HCT116 (cell line): ENCODE measurements around the gene ARSG.

Experiments used
- ATF3 ChIP-seq: IDR thresholded peaks from 2 replicates; pipeline ENCODE4 v1.6.1; 2012
- CTCF ChIP-seq, 3 experiments: fragments of 200-600 bp in 1 of 3; sonication (generic) in 1 of 3; IDR thresholded peaks in 2 of 3; conservative IDR thresholded peaks in 1 of 3; 2 replicates each; pipeline ENCODE4 v1.5.1; 2012 to 2017; ENCODE audit warnings: low read depth in 2 of 3, low read length in 2 of 3, antibody characterized with exemption in 1 of 3, borderline replicate concordance in 1 of 3, control low read depth in 1 of 3, mild to moderate bottlenecking in 1 of 3, mixed read lengths in 1 of 3, mixed run types in 1 of 3, moderate library complexity in 1 of 3; ENCODE audit not compliant: insufficient read depth in 1 of 3
- ELF1 ChIP-seq: IDR thresholded peaks from 2 replicates; pipeline ENCODE4 v1.6.1; 2012; ENCODE audit warnings: low read depth, borderline replicate concordance
- EZH2 ChIP-seq: fragments of 200-600 bp; sonication (generic); IDR thresholded peaks from 2 replicates; pipeline ENCODE4 v1.6.1; 2017; ENCODE audit warnings: antibody characterized with exemption, mixed run types
- POLR2A ChIP-seq: IDR thresholded peaks from 2 replicates; pipeline ENCODE4 v1.7.0; 2011; ENCODE audit warnings: borderline replicate concordance; ENCODE audit not compliant: insufficient read depth, insufficient read length; ENCODE audit errors: extremely low read depth
- POLR2AphosphoS5 ChIP-seq: IDR thresholded peaks from 2 replicates; pipeline ENCODE4 v1.6.1; 2011; ENCODE audit warnings: mild to moderate bottlenecking, low read depth, low read length, moderate library complexity
- REST ChIP-seq: IDR thresholded peaks from 2 replicates; pipeline ENCODE4 v1.6.1; 2012; ENCODE audit warnings: low read depth
- SIN3A ChIP-seq: IDR thresholded peaks from 2 replicates; pipeline ENCODE4 v1.6.1; 2012; ENCODE audit warnings: low read depth
- SRF ChIP-seq: IDR thresholded peaks from 2 replicates; pipeline ENCODE4 v1.6.1; 2012; ENCODE audit warnings: low read depth
- TCF7L2 ChIP-seq: IDR thresholded peaks from 2 replicates; pipeline ENCODE4 v1.7.0; 2011; ENCODE audit warnings: borderline replicate concordance, inconsistent platforms; ENCODE audit not compliant: insufficient read depth, insufficient read length; ENCODE audit errors: extremely low read depth
- YY1 ChIP-seq: IDR thresholded peaks from 2 replicates; pipeline ENCODE4 v1.6.1; 2011; ENCODE audit warnings: low read length, low read depth, moderate library complexity, mild to moderate bottlenecking; ENCODE audit not compliant: insufficient replicate concordance; ENCODE audit errors: extremely low read depth
- ZFX ChIP-seq: fragments of 450-650 bp; IDR thresholded peaks from 2 replicates; pipeline ENCODE4 v1.6.1; 2017
- ZNF274 ChIP-seq: fragments of 200-500 bp; sonication (Bioruptor generic); IDR thresholded peaks from 2 replicates; pipeline ENCODE4 v1.6.1; 2014; ENCODE audit warnings: mild to moderate bottlenecking, low read depth, low read length, inconsistent platforms

- TF ChIP-seq CTCF (IDR thresholded peaks at IDR 0.05 in 2 of 3, conservative IDR thresholded peaks at IDR 0.05 in 1 of 3; ENCODE audit: borderline replicate concordance in 1 of 3, insufficient read depth in 1 of 3, low read depth in 2 of 3, low read length in 2 of 3) = no peak
- no peak for TF ChIP-seq REST
- no peak for TF ChIP-seq ZNF274
- no peak for TF ChIP-seq ZFX
- no peak for TF ChIP-seq POLR2A
- no peak for TF ChIP-seq ELF1
- TF ChIP-seq YY1 = no peak
- TF ChIP-seq POLR2AphosphoS5 = no peak
- TF ChIP-seq ATF3 = no peak
- no peak for TF ChIP-seq SIN3A
- no peak for TF ChIP-seq EZH2
- no peak for TF ChIP-seq SRF
- TF ChIP-seq TCF7L2 = no peak
Measured at GRCh38 chr17:68384941-68385340, 93.6 kb downstream of the ARSG start.
